GM19023 (cell line): ENCODE results near the gene ATP6V0C.

Source experiments
- ATAC-seq: cut with Tn5 transposase; IDR thresholded peaks from one replicate; pipeline ENCODE4 v1.9.1; 2021; ENCODE audit warnings: mild to moderate bottlenecking, moderate library complexity; ENCODE audit not compliant: unreplicated experiment

The ATP6V0C gene

DNA sequence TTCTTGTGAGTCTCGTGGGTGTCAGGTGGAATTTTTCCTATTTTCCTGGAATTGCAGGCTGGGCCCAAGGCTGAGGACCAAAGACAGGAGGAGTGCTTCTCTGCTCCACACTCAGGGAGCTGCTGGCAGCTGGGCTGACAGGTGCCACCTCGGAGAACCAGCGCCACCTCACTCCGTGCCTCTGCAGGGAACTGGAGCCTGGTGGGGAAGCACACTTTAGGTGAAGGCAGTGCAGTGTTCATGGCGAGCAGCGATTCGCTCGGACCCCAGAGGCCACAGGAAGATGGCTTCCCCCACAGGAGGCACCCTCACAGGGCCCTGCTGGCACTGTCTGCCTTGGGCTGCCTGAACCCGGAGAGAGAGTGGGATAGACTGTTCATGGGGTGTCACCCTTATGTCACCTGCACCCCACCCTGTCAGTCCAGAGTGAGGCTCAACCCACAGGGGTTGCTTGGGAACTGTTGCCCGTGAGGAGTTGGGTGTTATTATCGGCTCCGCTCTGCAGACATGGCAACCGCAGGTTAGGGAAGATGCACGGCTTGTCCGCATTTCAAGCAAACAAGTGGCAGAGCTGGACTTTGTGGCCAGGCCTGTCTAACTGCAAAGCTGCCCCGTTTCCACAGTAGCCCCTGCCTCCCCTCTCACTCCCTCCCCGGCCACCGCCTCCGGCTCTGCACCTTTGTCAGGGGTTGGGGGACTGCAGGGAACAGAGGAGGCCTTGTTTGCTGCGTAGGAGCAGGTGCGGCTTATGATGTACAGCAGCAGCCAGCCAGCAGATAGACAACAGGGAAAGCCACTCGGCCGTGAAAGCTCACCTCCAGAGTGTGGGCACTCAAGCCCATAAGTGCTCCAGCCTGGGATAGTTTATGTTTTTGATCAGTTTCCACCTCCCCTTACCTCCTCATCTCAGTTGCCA is 23.3 kb upstream of the ATP6V0C start:
- ATAC-seq, result no peak

DNA sequence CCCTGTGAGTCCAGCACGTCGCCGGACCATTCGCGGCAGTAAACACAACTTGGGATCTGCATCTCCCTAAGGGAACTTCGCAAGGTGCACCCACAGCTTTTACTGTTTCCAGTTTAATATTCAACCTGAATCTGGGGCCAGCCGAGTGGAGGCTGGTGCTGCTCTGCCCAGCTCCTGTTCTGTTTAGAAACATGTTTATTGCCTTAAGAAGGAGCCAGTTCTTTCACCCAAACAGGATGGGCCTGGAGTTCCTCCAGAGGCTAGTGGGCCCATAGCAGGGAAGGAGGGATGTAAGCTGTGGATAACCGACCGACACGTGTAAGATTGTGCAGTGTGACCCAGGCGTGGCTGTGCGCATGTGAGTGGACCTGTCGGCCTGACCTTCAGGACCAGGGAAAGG is 21.5 kb upstream of the ATP6V0C start:
- ATAC-seq, result no peak

GRCh38 chr16:2493605-2494004 is 20.1 kb upstream of the ATP6V0C start:
- ATAC-seq, result no peak

DNA sequence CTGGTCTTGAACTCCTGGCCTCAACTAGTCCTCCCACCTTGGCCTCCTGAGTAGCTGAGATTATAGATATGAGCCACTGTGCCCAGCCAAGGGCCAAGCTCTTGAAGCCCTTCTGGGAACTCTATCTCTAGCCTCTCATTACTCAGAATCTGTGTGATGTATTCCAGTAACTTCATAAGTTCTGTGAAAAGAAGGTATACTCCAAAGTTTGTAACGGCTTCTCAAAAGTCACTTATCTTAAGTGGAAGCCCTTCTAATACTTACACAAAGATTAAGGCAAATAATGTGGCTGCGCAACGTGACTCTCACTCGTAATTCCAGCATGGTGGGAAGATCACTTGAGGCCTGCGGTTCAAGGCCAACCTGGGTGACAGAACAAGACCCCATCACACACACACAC is 19.1 kb upstream of the ATP6V0C start:
- no peak for ATAC-seq

GRCh38 chr16:2495041-2495440 is 18.7 kb upstream of the ATP6V0C start:
- ATAC-seq, result no peak

GRCh38 chr16:2496223-2497115 is 17.3 kb upstream of the ATP6V0C start:
- ATAC-seq, result no peak

DNA sequence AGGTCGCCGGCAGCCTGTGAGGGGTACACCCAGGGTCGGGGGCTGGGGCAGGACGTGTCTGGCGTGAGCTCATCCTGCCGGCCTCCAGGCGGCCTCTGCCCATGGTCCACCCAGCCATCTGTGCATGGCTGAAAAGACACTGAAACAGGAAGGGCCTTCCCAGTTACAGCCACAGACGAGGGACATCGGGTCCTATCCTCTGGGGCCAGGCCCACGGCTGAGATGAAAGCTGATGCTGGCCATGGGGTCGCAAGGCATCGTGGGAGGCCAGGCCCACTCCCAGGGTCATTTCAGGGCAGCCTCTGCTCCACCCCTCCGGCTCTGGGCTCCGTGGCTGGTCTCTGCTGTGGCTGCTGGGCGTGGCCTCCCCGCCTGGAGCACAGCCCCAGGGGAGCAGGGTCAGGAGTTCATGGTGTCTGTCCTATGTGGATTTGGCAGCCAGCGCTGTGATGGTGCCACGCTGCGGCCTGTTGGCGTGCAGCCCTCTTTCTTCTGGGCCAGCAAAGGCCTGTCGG is 16.6 kb upstream of the ATP6V0C start:
- no peak for ATAC-seq

DNA sequence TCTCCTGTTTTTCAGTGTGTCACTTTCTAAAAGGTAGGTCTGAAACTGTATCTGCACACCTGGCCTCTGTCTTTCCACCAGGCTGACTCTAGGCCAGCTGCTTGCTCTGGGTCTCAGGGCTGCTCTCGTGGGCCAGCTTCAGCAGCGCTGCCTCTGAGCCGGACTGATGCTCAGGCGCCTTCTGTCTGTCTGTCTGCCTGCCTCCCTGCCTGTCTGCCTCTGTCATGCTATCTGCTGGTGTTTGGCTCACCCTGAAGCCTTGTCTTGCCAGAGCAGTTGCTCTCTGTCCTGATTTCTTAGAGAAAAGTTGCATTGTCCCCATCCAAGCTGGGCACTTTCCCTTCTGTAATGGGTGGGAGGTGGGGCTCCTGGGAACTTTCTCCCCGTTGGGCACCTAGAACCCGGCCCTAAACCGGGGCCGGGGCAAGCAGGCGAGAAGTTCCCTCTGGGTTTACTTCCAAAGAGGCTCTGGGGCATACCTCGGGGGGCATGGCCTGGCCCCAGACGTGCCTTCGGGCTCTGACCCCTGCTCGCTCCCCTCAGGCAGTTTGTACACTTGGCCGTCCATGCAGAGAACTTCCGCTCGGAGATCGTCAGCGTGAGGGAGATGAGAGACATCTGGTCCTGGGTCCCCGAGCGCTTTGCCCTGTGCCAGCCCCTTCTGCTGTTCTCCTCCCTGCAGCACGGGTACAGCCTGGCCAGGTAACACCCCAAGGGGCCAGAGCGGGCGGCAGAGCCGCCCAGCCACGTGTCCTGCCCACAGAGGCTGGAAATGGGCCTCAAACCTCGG is 15.9 kb upstream of the ATP6V0C start:
- no peak for ATAC-seq

- ATAC-seq, result no peak
These were observed 15.1 kb upstream of the ATP6V0C start for GRCh38 chr16:2498531-2499253.

DNA sequence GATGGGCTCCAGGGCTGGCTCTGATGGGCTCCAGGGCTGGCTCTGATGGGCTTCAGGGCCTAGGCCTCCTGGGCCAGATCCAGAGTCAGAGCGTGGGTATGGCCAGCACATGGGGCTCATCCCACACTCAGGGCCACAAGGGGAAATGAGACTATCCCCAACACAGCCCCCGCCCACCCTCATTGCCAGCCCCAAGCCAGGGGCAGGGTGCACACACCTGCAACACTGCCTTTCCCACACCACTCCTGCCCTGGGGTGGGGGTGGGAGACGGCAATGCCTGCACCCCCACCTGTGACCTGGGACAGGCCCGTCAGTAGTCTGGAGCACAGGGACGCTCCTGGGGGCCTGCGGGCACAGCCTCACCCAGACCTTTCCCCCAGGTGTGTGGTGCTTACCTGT is 14.3 kb upstream of the ATP6V0C start:
- ATAC-seq, result no peak

GRCh38 chr16:2499890-2500429 is 13.8 kb upstream of the ATP6V0C start:
- no peak for ATAC-seq

DNA sequence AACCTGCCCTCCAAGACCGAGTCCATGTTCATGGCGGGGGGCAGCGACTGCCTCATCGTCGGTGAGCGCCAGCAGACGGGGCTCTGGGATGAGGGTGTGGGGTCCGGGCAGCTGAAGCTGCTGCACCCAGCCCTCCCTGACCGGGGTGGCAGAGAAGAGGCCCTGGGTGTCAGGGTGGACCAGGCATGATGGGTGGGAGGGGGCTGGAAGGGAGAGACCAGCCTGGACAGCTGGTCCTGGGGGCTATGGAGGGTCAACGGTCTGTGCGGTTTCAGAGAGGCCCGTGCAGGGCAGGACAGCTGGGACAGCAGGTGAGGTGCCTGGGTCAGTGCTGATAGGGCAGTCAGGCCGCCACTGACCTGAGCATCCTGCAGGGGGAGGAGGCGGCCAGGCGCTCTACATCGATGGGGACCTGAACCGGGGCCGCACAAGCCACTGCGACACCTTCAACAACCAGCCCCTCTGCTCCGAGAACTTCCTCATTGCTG is 13.3 kb upstream of the ATP6V0C start:
- no peak for ATAC-seq

- no peak for ATAC-seq
These were observed 12.6 kb upstream of the ATP6V0C start for GRCh38 chr16:2500918-2501750.

DNA sequence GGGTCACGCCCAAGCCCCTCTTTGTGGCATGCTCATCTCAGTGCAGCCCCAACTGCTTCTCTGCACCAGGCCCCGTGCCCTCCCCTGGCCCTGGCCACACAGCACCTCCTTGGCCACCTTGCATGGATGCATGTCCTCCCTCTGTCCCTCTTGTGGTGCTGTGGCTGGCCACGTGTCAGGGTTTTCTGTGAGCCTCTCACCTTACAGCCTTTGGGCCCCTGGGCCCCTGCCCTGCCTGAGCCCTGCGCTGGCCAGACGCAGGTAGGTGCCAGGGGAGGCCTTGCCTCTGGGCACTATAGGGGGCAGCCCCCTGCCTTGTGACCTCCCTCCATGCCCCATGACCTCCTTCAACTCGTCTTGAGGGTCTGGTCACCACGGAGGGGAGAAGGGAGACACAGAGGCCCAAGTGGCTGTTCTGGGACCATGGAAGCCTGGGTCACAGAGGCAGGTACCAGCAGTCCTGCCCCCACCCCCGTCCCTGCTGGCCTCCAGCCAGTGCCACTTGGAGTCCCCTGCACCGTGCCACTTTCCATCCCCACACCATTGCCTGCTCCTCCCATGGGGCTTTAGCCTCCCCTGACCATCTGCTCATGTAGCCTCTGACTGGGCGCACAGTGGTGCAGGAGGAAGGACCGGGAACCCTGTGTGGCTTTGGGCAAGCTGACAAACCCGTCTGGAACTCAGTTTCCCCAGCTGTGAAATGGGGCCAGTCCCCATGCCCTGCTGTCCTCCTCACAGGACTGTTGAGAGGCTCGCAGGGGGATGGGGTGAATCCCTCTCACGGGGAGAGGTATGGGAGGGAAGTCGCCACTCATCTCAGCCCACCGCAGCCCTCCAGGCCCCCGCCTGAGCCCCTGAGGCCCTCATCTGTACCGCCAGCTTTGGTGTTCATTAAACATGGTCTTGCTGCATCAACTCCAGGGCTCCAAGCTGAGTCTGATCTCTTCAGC is 11.5 kb upstream of the ATP6V0C start:
- no peak for ATAC-seq

- no peak for ATAC-seq
These were observed 8.1 kb upstream of the ATP6V0C start for GRCh38 chr16:2505695-2506094.

GRCh38 chr16:2507052-2507659 is 6.6 kb upstream of the ATP6V0C start:
- ATAC-seq, result no peak

DNA sequence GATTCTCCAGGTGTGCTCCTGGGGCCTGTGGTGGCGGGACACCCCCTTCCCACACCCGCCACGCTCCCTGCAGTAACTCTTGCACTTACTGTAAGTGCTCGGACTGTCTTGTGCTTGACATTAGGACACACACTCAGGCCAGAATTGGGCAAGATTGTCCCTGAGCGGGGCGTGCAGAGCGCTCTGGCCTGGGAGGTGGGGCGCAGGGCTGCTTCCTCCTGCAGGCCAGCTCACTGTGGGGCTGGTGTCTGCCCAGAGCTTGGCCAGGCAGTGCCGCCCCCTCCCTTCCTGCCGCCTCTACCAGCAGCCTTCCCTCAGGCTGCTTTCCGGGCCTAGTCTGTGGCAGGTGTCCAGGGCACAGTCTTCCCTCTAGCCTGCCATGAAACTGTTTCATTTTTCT is 6.1 kb upstream of the ATP6V0C start:
- no peak for ATAC-seq
